HG03159 (cell line): ENCODE data around the gene RALB.

ENCODE experiments used
- ATAC-seq: cut with Tn5 transposase; IDR thresholded peaks from one replicate; pipeline ENCODE4 v1.9.1; 2021; ENCODE audit warnings: mild to moderate bottlenecking, moderate library complexity; ENCODE audit not compliant: unreplicated experiment

Gene RALB

DNA sequence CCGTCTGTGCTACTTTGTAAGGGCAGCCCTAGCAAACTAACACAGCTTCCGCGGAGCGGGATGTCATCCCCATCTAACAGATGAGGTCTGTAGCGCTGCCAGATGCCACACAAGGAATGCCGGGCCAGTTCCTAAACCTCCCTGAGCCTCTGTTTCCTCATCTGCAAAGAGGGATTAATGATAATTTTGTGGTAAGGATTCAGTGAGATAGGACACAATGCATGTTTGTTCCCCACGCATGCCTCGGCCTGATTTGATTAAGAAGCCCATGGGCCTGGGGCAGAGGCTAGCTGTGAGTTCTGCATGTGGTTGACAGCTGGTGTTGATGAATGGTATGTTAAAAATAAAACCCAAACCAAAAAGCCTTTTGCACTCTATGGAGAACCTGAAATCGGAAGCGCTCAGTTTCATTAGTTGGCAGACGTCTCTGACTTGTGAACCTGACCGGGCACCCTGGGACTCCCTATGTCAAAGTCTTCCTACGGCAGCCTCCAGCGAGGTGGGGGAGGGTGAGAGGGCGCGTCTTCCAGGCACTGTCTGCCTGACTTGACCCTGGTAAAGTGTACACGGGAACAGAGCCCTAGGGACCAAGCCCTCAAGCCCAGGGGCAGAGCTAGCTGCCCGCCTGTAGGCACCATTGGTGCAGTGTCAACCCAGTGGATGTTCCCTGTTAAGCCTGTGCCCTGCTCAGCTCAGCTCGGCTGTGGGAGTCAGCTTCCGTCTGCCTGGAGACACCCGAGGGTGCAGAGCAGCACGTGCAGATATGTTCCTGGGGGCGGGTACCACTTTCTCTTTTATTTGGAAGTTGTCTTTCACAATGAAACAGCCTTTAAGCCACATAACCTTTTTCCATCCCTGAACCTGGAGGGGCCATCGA is 78.5 kb downstream of the RALB start:
- ATAC-seq: no peak

DNA sequence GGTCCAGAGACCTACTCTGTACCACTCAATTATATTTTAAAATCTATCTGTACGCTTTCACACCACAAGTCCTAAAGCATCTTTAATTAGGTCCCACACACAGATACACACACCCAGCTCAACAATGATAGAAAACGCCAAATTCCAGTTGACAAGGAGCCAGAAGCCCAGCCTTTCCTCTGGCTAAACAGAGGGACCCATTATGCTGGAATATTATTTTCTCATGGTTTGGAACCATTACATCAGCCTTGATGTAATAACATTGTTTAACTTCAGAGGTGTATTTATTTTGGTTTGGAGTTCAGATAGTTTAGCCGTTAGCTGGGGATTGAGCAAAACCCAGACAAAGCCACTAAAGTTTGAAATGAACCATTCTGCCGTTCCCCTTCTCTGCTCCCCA is 79.3 kb downstream of the RALB start:
- no peak for ATAC-seq

DNA sequence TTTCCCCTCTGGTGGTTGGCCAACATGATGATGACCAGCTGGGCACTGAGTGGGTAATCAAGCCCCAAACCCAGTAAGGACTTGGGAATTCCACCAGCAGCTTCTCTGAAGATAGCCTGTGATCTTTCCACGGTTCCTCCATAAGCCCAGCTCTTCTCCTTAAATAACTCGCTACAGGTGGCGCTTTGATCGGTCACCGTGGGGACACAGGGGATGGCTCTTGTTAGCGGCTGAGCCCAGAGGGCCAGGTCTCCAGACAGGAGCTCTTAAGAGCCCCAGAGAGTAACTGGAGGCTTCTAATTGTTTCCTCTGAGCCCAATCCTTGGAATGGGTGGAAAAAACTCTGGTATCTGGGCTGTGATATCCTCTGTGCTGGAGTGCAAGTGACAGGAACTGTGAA is 79.7 kb downstream of the RALB start:
- no peak for ATAC-seq

DNA sequence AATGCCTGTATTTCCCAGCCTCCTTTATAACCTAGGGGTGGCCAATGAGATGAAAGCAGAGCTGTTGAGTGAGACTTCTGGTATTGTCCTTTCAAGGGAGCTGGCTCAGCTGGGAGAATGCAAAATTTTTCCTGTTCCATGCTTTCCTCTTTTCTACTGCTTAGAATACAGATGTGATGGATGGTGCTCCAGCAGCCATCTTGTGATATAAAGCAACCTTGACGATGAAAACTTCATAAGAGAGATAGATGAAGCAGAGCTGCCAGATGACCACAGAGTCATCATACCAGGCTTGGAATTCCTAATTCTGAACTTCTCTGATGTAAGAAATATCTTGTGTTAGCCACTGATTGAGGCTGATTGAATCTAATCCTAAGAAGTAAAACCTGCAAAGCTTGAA is 81.4 kb downstream of the RALB start:
- ATAC-seq: no peak

DNA sequence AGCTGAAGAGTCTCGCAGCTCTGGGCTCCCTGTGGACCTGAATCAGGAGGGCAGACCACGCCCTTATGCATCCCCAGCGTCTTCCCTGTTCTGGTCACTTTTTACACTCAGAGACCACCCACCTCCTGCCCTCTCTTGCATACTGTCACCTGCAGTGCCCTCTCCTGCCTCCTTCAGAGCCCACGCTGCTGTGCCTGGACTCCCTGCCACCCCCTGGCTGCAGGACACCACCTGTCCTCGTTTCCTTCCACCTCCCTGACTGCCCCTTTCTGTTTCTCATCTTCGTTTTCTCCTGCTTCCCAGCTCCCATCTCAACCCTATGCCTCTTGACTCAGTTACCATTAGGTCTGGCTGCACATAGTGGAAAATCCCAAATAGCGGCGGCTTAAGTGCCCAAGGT is 84.1 kb downstream of the RALB start:
- no peak for ATAC-seq

DNA sequence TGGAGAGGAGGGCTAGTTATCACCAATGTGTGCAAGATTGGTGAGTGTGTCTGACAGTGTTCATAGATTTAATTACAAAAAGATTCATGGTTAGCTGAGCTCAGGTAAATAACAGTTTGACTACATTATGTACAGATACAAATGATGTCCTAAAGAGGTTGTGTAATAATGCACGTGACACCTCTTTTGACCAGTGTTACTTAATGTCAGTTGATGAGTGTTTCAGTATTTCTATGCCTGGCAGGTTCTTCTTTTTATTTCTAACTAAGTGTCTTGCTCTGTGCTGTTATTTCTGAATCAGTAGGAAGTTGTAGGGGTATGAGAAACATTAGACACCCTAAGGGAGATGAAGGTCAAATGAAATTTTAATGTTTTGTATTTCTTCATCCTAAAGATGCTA is 85.4 kb downstream of the RALB start:
- no peak for ATAC-seq

DNA sequence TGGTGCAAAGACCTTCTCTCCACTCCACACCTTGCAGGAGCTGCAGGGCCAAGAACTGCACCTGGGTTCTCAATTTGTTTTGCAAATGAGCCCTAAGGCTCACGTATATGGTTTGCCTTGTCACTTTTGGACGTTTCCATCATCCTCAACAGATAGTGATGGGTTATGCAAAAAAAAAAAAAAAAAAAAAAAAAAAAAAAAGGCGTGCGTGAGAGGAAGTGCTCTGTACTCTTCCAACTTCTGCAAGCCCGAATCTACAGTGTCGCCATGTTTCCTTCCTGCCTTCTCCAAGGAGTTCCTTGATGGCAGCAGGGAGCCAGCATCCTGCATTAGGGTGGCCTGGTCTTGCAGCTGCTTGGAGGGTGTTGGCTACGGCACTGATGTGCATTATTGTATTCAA is 89.3 kb downstream of the RALB start:
- ATAC-seq: no peak

DNA sequence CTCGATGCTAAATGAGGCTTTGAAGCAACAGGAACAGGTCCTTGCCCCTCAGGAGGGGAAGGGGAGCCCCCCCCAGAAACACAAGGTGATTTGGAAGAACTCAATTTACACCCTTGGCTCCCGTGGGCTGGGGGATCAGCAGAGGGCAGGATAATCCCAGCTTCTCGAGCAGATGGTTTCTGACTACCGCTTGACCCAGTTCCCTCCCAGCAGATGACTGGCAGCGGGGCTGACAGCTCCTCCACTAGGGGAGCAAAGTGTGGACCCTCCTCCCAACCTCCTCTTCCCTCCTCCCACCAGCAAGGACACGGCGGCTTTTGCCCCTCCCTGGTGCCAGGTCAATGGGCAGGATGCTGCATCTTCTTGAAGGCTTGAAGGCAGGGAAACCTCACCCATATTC is 89.8 kb downstream of the RALB start:
- ATAC-seq: no peak

DNA sequence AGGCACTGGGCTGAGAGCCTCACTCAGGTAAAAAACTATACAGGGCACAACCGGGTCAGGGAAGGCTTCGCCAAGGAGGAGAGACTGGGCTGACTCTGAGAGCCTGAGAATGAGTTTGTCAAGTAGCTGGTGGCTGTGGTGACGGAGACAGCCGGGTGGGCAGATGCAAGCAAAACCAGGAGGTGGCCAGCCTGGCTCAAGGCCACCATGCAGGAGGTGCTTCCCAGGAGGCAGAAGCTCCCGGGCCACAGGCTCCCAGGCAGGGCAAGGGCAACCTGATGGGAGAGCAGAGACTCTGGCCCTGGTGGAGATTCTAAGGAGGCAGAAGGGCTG is 90.4 kb downstream of the RALB start:
- no peak for ATAC-seq

DNA sequence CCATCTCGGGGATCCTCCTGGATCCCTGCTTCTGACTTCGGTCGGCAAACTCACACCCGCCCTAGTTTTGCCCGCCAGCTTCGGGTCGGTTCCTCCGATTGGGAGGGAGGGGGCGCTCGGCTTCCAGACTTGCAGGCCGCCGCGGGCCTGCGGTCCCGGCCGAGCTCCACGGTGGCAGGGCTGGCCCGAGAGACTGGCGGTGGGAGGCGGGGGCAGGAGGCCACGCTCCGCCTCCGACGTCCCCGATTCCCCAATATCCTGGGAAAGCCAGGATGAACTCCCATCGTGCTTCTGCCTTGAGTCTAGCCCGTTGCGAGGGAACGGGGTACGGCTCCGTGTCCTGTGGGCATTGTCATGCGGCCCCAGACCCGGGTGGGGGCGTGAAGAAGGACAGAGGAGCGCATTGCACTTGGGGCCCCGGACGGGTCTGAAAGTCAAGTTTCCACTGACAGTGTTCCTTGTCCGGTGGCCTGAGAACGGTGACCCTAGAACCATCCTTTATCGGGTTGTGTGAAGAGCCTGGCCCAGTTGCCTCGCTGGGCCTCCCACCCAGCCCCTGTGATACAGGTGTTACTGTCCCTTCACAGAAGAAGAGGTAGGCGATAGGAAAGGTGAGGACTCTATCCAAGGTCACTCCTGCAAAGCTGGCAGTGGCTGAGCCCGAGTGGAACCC is 90.9 kb downstream of the RALB start:
- ATAC-seq: peak; percentile 46
